Right renal cortex interstitium (tissue), 3 donors: ENCODE data around the gene KEL. TPM values are rescaled to one million over a fixed set of nuclear protein-coding genes. Genes with fewer than 3 reads are reported as not detected.

Experiments
- DNase-seq, 3 donors: peaks; one replicate each; pipeline ENCODE4 v3.0.0-alpha.2; 2013; ENCODE audit warnings: low read depth in 3 of 3, low spot score in 2 of 3
- polyA plus RNA-seq, 3 donors: library from polyadenylated mRNA; unstranded; fragments of 120-200 nt; gene quantifications; one replicate each; pipeline ENCODE4 v1.2.1, GENCODE V29; 2013; ENCODE audit not compliant: insufficient read length in 3 of 3

The KEL gene
- polyA plus RNA-seq, 3 donors = 1.3 to 2.0 (median 1.8) TPM

DNA sequence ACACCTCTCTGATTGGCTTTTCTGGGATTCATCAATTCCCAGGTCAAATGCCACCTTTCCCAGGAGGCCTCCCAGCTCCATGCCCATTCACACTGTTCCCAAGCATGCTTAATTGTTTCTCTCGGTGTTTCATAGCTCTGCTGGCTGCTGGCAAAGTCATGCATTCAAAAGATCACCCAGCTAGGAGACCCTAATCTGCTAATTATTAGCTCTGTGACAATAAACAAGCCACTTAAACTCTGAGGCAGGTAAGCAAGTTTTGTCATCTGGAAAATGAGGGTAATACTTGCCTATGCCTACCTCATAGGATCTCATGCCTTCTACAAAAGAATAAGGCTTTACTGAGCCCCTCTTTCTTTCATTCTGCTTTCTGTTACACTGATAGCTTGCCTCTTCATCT is 828 bp upstream of the KEL start:
- DNase-seq = peak in 2 of 3 donors; percentile 4 to 8

- DNase-seq = no peak
Observed at GRCh38 chr7:142961595-142961972, 579 bp downstream of the KEL start.

DNA sequence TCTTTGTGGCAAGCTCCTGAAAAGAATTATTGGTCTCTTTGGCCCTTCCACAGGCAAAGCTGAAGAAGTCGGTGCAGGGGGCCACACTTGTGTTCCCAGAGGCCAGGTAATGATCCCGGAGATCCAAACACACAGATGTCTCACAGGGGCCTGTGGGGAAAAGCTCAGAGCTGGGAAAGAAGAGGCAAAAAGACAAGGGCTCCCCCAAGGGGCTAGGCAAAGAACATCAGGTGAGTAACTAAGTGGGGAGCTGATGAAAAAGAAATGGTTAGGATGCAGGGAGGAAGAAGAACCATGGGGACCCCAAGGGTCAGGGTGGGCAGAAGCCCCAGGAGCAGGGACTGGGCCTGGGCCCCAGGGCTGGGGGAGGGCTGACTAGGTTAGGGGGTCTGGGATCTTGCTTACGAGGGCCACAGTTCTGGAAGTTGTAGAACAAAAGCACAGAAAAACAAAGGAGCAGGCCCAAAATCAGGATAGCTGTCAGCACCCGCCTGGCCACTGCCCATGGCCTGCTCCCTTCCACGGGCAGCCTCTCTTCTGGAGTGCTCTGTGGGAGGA is 1.1 kb downstream of the KEL start:
- no peak for DNase-seq

DNA sequence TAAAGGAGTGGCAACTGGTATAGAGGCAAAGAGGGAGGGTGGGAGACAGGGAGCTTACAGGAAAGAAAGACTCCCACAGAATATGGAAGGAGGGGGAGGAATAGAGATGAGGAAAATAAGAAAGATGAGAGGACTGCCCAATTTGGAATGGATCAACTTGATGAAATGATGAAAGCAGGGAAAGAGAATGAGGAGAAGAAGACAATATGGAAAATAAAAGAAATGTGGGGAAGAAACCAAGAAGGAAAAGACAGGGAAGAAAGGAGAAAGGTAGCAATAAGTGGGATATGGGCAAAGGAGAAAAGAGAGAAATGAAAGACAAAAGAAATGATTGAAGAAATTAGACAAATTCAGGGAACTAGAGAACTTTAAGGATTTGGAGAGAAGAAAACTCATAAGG is 3.0 kb downstream of the KEL start:
- no peak for DNase-seq

- DNase-seq = no peak
Observed at GRCh38 chr7:142957723-142958122, 4.4 kb downstream of the KEL start.

DNA sequence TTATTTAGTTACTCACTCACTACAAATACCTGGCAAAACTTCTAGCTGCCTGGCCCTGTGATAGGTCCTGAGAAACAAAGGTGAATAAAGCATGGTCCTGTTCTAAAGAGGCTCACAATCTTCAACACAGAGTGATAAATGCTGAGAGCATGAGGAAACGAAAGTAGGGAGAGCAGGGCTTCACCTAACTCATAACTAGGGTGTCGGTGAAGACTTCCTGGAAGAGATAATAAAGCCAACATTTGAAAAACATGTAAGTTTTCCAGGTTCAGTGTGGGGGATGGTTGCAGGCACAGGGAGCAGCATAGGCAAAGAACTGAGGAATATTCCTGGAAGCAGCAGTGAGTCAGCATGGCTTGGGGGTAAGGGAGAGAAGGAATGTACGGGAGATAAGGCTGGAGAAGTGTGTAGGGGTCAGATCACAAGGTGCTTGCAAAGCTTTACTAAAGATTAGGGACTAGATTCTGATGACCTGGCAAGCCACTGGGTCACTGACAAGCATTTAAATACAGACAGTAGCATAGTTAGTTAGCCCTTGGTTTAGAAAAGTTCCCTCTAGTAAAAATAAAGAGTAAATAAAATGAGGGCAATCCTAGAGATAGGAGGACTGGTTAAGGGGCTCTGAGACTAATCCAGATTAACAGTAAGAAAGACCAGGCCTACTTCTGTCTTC is 5.1 kb downstream of the KEL start:
- DNase-seq = no peak

DNA sequence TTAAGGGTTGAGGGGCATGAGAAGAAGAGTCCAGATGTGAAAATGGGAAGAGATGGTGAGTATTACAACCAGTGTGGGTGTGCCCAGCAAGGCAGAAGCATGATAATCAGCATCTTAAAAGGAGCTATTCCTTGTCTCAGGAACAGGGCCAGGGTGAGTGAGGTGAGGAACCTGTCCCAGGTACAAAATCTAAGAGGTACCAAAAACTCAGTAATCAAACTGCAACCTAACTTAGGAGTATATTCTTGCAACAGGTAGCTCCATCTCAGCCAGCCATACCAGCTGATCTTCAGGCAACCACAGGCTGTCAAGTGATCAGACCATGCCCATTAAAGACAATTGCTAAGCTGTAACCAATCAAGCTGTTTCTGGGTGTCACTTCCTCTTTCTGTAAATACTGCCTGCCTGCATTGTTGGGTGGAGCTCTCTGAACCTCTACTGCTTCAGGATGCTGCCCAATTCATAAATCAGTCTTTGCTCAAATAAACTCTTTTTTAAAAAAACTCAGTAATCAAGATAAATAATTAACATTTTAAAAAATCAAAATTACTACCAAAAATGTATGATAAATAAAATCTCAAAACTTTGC is 7.4 kb downstream of the KEL start:
- no peak for DNase-seq

DNA sequence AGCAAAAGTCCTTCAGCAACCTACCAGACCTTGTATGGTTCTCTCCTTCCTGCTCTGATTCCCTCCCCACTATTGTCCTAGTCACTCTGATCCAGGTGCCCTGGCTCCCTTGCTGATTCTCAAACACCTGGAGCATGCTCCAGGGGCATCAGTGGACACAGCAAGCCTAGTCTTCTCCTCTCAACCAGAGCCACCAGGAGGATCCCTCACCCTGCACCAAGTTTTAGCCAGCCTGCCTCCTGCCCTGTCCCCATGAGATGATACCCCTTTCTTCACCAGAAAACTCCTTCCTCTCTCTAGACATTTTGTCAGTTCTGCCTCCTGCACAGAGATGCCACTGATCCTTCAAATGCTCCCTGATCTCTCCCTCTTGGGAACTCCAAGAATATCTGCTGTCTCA is 11.9 kb downstream of the KEL start:
- no peak for DNase-seq

DNA sequence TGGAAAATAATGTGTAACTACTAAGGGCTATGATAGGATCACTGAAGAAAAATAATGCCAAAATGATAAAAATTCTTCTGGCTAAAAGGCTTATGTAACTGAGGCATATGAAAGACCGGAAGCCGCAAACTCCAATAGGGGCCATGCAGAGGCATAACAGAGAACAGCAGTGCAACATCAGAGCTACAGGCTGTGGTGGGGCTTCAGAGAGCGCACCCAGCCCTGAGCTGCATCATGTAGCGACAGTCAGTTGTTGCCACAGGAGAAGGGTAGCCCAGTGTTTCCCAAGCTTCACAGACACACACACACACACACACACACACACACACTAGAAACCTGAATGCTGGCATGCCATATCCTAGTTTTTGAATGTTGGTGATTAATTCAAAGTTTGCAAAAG is 13.6 kb downstream of the KEL start:
- no peak for DNase-seq

DNA sequence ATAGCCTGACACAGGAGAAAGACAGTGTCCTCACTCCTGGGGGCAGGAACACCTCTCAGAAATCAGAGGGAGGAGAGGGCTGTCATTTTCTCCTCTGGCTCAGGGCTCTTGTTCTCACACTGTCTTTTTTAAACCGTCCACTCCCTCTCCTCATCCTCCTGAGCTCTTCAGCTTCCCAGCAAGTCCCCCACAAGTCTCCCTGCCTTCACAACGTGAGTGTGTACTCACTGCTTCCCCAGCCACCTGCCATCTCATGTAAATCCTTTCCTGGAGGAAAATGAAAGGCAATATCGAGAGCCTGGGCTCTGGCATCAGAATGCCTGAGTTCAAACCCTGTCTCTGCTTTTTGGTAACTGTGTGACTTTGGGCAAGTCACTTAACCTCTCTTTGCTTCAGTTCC is 17.2 kb downstream of the KEL start:
- DNase-seq = no peak

DNA sequence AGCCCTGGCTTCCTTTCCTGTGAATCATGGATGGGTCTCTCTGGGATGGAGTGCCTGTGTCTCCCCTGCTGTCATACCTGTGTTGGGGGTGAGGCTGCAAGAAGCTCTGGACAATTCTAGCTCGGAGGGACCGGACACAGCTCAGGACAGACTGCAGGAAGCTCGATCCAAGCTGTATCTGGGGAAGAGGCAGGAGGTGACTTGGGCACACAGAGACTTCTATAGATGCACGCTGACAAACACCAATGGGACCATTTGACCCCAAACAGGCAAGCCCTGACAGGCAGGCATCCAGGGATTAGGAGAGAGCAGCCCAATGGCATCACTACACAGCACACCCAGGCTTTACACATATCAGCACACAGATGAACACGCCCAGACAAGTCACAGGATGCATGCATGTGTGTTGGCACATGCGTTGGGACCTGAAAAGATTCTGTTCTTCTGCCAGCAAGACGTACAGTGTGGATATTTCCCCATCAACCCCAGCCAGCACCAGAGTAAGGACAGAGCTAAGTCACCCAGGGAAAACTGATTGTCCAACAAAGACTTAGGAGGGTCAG is 18.4 kb downstream of the KEL start:
- DNase-seq = no peak

DNA sequence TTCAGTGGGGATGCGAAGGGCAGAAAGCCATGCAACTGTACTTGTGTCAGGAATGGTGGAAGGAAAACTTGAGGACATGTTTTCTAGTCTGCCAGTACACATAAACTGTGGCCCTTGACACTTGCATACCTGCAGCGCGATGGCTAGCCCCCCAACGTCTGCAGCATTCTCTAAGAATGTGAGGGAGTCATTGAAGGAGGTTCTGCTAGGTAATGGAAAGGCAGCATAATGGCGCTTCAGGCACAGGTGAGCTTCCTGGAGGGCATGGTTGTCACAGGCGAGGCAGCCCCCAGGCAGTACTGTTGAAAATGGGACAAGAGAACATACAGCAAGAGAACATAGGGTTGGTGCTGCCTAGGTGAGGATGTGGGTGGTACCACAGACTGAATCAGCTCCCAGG is 19.4 kb downstream of the KEL start:
- DNase-seq = no peak

DNA sequence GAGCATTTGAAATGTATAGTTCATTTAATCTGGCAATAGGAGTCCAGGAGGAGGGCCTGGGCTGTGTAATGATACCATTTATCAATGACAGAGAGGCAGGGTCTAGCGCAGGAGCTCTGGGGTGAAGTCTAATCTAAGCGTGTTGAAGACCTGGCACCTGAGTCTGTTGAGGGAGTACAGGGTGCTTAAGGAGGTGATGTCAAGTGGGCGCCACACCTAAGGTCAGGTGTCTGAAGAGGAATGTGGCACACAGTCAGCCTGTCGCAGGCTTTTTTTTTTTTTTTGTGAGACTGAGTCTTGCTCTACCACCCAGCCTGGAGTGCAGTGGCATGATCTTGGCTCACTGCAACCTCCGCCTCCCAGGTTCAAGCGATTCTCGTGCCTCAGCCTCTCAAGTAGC is 20.6 kb downstream of the KEL start:
- no peak for DNase-seq

GRCh38 chr7:142940966-142941535 is 21.1 kb downstream of the KEL start:
- no peak for DNase-seq

DNA sequence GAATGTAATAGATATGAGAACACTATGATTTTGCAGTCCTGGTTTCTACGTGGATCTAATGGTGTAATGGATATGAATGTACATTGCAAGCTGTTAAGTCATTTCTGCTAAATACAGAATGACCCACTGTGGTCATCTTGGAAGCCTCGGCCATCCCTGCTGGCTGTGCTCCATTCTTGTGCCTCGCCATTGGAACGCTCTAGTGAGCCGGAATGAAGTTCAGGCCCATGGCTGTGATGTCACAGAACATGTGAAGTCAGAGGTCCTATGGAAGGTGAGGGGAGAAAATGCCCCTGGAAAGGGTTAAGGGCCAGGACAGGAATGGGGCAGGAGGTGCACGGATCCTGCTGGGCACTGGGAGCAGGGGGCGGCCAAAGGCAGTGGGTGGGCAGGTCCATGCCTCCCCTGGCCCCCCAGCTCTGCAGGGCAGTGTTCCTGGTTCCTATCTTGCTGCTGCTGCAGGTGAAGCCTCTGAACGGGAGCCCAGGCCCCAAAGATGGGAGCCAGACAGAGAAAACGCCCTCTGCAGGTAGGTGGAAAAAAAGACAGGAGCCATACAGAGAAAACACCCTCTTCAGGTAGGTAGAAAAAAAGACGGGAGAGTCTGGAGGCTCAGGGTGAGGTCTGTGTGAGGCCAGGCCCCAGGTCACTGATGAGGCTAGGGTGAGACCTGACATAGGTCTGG is 22.8 kb downstream of the KEL start, which contains the start of gene LLCFC1:
Gene LLCFC1 (plus strand): TSS at position 259 of the 685 bp plus-strand sequence. CDS start 138 bp downstream, at position 397.
- no peak for DNase-seq

DNA sequence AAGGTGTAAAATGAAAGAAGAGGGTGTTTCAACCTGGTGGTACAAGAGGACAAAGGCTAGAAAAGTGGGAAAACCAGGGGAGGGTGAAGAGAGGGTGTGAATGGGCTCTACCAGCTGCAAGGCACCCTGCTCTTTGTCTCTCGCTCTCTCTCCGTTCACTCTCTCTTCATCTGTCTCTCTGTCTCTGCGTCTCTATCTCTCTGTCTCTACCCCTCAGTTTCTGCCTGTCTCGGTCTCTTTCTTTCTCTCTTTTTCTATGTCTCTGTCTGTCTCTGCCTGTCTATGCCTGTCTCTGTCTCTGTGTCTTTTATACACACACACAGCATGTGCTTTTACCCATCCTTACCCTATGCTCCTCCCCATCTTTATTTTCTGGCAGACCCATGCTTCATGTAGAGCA is 23.6 kb downstream of the KEL start:
- no peak for DNase-seq

GRCh38 chr7:142935941-142936565 is 26.1 kb downstream of the KEL start:
- no peak for DNase-seq

GRCh38 chr7:142934056-142934455 is 28.1 kb downstream of the KEL start:
- DNase-seq = no peak

DNA sequence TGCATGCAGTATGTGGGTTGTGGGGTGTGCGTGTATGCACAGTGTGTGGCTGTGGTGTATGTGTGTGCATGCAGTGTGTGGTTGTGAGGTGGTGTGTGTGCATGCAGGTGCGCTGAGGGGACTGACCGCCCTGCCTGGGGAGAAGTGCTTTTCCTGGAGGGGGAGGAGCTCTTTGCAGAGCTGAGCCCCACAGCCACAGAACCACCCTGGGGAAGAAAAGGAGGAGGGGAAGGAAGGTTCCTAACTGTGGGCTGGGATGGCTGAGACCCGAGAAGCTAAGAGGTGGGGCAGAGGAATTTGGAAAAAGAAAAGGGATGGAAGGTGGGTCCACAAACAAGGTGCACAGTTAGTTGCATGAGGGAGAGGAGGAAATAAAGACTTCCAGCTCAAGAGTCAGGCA is 28.5 kb downstream of the KEL start, which contains the start of gene TRPV5:
Gene TRPV5 (minus strand): TSS at position 123 of the 400 bp plus-strand sequence. CDS start 287 bp downstream, outside the sequence.
- DNase-seq = no peak

- DNase-seq = no peak
Observed at GRCh38 chr7:142933092-142933475, 29.1 kb downstream of the KEL start.
